Right lobe of liver (tissue), 6 donors: ENCODE data around the gene COLEC11. TPM values are rescaled to one million over a fixed set of nuclear protein-coding genes. Genes with fewer than 3 reads are reported as not detected.
A peak's percentile ranks its signal among the peaks of the same experiment; 100 is the strongest.

ENCODE experiments used
- ATAC-seq, 4 donors: fragments of 200-7000 bp; cut with Tn5 transposase; one replicate each; pipeline ENCODE4 v1.9.1; 2020; ENCODE audit warnings: mild to moderate bottlenecking in 4 of 4, moderate library complexity in 4 of 4
- DNase-seq, 3 donors: peaks; one replicate each; pipeline ENCODE4 v3.0.0-alpha.2; 2020
- H3K27ac ChIP-seq, 3 donors: fragments of 200-600 bp; one replicate each; pipeline ENCODE4 v1.8.0; 2022
- H3K27me3 ChIP-seq, 2 donors: fragments of 200-600 bp; one replicate each; pipeline ENCODE4 v1.8.0; 2022
- H3K36me3 ChIP-seq, 4 donors: fragments of 200-600 bp; sonication (generic) in 1 of 4; one replicate each; pipeline versions ENCODE4 v1.5.1 to v1.8.0; 2017 to 2022; ENCODE audit warnings: control low read depth in 1 of 4
- H3K4me1 ChIP-seq, 4 donors: fragments of 200-600 bp; sonication (generic) in 1 of 4; one replicate each; pipeline versions ENCODE4 v1.5.1 to v1.8.0; 2017 to 2022; ENCODE audit warnings: control low read depth in 1 of 4
- H3K4me3 ChIP-seq, 3 donors: fragments of 200-600 bp; one replicate each; pipeline ENCODE4 v1.8.0; 2022
- H3K9me3 ChIP-seq, 4 donors: fragments of 200-600 bp; sonication (generic) in 1 of 4; one replicate each; pipeline versions ENCODE4 v1.5.1 to v1.8.0; 2017 to 2022; ENCODE audit warnings: control low read depth in 1 of 4
- CTCF ChIP-seq, 4 donors: fragments of 200-600 bp in 3 of 4; fragments of 450-650 bp in 1 of 4; IDR thresholded peaks; one replicate each; pipeline versions ENCODE4 v1.5.1 to v1.8.0; 2016 to 2022; ENCODE audit warnings: antibody characterized with exemption in 4 of 4, mild to moderate bottlenecking in 2 of 4
- POLR2A ChIP-seq: fragments of 450-650 bp; IDR thresholded peaks from one replicate; pipeline ENCODE4 v1.6.1; 2017; ENCODE audit warnings: antibody characterized with exemption, mild to moderate bottlenecking
- WGBS: methylation state at CpG from one replicate; pipeline ENCODE4 v1.1.6; 2018; ENCODE audit warnings: low coverage, low lambda C conversion rate; ENCODE audit not compliant: insufficient coverage; ENCODE audit errors: missing lambda C conversion rate; 5-methylcytosine and 5-hydroxymethylcytosine counted together
- intact Hi-C, 2 donors: fragments of 100-400 bp; cut with DNase I; formaldehyde crosslinking; loops; one replicate each; pipeline versions ENCODE4 v1.11.2 to v1.14.1; 2022
- total RNA-seq, 6 experiments: library from RNA; depleted of rRNA in 2 of 6; stranded (reverse); fragments of >200 nt in 2 of 6; fragmentation: NEBNext Ultra II Directional in 3 of 6; extraction: Animal tissue kit (Norgen Biotek cat#: 25700) in 3 of 6; gene quantifications; one replicate each; pipeline versions ENCODE4 v1.1.0 to v1.2.4, GENCODE V29; 2016 to 2023
- donor health status: DM: no; HTN: yes; CAD: no.
- donor health status: DM: no; HTN: no; CAD: no.
- donor health status: DM: no; HTN: no; CAD: no.
- donor health status: DM: no; HTN: yes; CAD: no.
- donor health status: DM: no; HTN: yes; CAD: no.

COLEC11 gene
- total RNA-seq, 6 experiments from 2014 or later, result 25.2 to 58.6 (median 41.1) TPM

- DNase-seq (no peak), ATAC-seq (no peak)
- Histone ChIP-seq H3K4me3 (no peak overlapping the region), H3K4me1 (peaks cover 0 to 25% (median 11%) of the 10 kb centered on the region in 4 donors), H3K27me3 (no peaks in the 10 kb centered on the region), H3K9me3 (no peaks in the 10 kb centered on the region), H3K27ac (peak overlapping the region; percentile 28 to 68 (median 64)), H3K36me3 (peaks cover 0 to 10% (median 0%) of the 10 kb centered on the region in 4 donors)
- TF ChIP-seq CTCF (IDR thresholded peaks at IDR 0.05) (no peak), POLR2A (no peak)
- WGBS, result 20% methylated on average over 1 of the region's 5 CpGs
- intact Hi-C loops, result no loop called here
Measured at GRCh38 chr2:3587021-3587420, 7.9 kb upstream of the COLEC11 start.

GRCh38 chr2:3587432-3587831, 7.5 kb upstream of the COLEC11 start:
- H3K4me1 ChIP-seq, result peaks cover 0 to 25% (median 11%) of the 10 kb centered on the region in 4 donors
- TF ChIP-seq CTCF (IDR thresholded peaks at IDR 0.05) (no peak), POLR2A (no peak)
- peak overlapping the region; percentile 28 to 68 (median 64) for H3K27ac ChIP-seq
- 17% methylated on average over 4 of the region's 6 CpGs for WGBS
- H3K27me3 ChIP-seq, result no peaks in the 10 kb centered on the region
- no peak for DNase-seq
- H3K4me3 ChIP-seq, result no peak overlapping the region
- intact Hi-C loops, result no loop called here
- no peaks in the 10 kb centered on the region for H3K9me3 ChIP-seq
- peak in 3 of 4 donors; percentile 17 to 55 (median 35) for ATAC-seq
- H3K36me3 ChIP-seq, result peaks cover 0 to 8% (median 0%) of the 10 kb centered on the region in 4 donors

- ATAC-seq, result no peak
- intact Hi-C loops, result no loop called here
Measured at GRCh38 chr2:3588084-3588483, 6.8 kb upstream of the COLEC11 start.

GRCh38 chr2:3589086-3589485, 5.8 kb upstream of the COLEC11 start:
- H3K9me3 ChIP-seq, result no peaks in the 10 kb centered on the region
- TF ChIP-seq CTCF (IDR thresholded peaks at IDR 0.05) (no peak), POLR2A (no peak)
- H3K27ac ChIP-seq, result no peak overlapping the region
- no peaks in the 10 kb centered on the region for H3K27me3 ChIP-seq
- H3K4me3 ChIP-seq, result no peak overlapping the region
- H3K4me1 ChIP-seq, result peaks cover 0 to 25% (median 11%) of the 10 kb centered on the region in 4 donors
- no peak for ATAC-seq
- H3K36me3 ChIP-seq, result no peaks in the 10 kb centered on the region
- 91% methylated on average over 11 of the region's 11 CpGs for WGBS
- no peak for DNase-seq
- intact Hi-C loops, result no loop called here

More at GRCh38 chr2:3588084-3588483, 6.8 kb upstream of the COLEC11 start:
- WGBS, result no CpG with 5 or more reads among the region's 7 CpGs
- Histone ChIP-seq H3K9me3 (no peaks in the 10 kb centered on the region), H3K4me1 (peaks cover 0 to 25% (median 11%) of the 10 kb centered on the region in 4 donors), H3K36me3 (peaks cover 0 to 4% (median 0%) of the 10 kb centered on the region in 4 donors), H3K27me3 (no peaks in the 10 kb centered on the region), H3K4me3 (no peak overlapping the region), H3K27ac (peak overlapping the region in 2 of 3 donors; percentile 64 to 68)
- DNase-seq, result no peak
- TF ChIP-seq CTCF (IDR thresholded peaks at IDR 0.05) (no peak), POLR2A (no peak)
